HTR-8/SVneo (cell line): ENCODE results near the gene PDE7B.

Experiments used
- DNase-seq: peaks from one replicate; pipeline ENCODE4 v3.0.0; 2011; ENCODE audit warnings: low spot score, mixed read lengths; ENCODE audit not compliant: insufficient read length
- FAIRE-seq: peaks from 2 replicates; lab custom pipeline; 2011; peaks lifted over from hg19 to GRCh38; lab: Jason Lieb, UNC

Gene PDE7B

GRCh38 chr6:135883536-135883935, 32.0 kb downstream of the PDE7B start:
- DNase-seq = no peak
- no peak for FAIRE-seq

GRCh38 chr6:135884136-135884535, 32.6 kb downstream of the PDE7B start:
- FAIRE-seq = no peak
- DNase-seq = no peak

GRCh38 chr6:135887069-135887468, 35.6 kb downstream of the PDE7B start:
- DNase-seq (no peak), FAIRE-seq (no peak)

GRCh38 chr6:135888818-135889217, 37.3 kb downstream of the PDE7B start:
- FAIRE-seq = no peak
- DNase-seq = no peak

- no peak for FAIRE-seq
- DNase-seq = no peak
These were observed 39.4 kb downstream of the PDE7B start for GRCh38 chr6:135890876-135891275.

GRCh38 chr6:135891710-135892109, 40.2 kb downstream of the PDE7B start:
- FAIRE-seq (no peak), DNase-seq (no peak)

GRCh38 chr6:135895231-135895911, 43.9 kb downstream of the PDE7B start:
- DNase-seq (no peak), FAIRE-seq (no peak)

- FAIRE-seq (no peak), DNase-seq (no peak)
These were observed 45.6 kb downstream of the PDE7B start for GRCh38 chr6:135897087-135897486.

GRCh38 chr6:135901774-135902524, 50.4 kb downstream of the PDE7B start:
- no peak for FAIRE-seq
- no peak for DNase-seq

GRCh38 chr6:135902756-135903331, 51.3 kb downstream of the PDE7B start:
- no peak for DNase-seq
- no peak for FAIRE-seq

- DNase-seq (no peak), FAIRE-seq (no peak)
These were observed 53.2 kb downstream of the PDE7B start for GRCh38 chr6:135904666-135905065.

GRCh38 chr6:135905604-135906300, 54.3 kb downstream of the PDE7B start:
- FAIRE-seq (no peak), DNase-seq (no peak)

GRCh38 chr6:135906542-135906941, 55.0 kb downstream of the PDE7B start:
- DNase-seq = peak; percentile 41
- no peak for FAIRE-seq

- no peak for FAIRE-seq
- no peak for DNase-seq
These were observed 55.5 kb downstream of the PDE7B start for GRCh38 chr6:135906972-135907465.

- DNase-seq (peak; percentile 41), FAIRE-seq (no peak)
These were observed 58.4 kb downstream of the PDE7B start for GRCh38 chr6:135909737-135910387.

GRCh38 chr6:135910790-135911618, 59.5 kb downstream of the PDE7B start:
- DNase-seq (no peak), FAIRE-seq (no peak)

- no peak for FAIRE-seq
- DNase-seq = no peak
These were observed 62.3 kb downstream of the PDE7B start for GRCh38 chr6:135913785-135914184.

- DNase-seq (no peak), FAIRE-seq (no peak)
These were observed 67.5 kb downstream of the PDE7B start for GRCh38 chr6:135919026-135919425.

GRCh38 chr6:135920689-135921088, 69.2 kb downstream of the PDE7B start:
- DNase-seq (no peak), FAIRE-seq (peak; percentile 4)
